Activated B cell treated with CpG ODN at 0.5 μM for 24 hours (primary cell): ENCODE measurements around the gene GLRX3. TPM values are rescaled to one million over a fixed set of nuclear protein-coding genes. Genes with fewer than 3 reads are reported as not detected.
"Not testable (repeated sequence)": the region's sequence is repeated elsewhere in the genome, so short reads cannot be mapped to it uniquely, and the experiment has no call there.

Source experiments
- ATAC-seq: fragments of 200-7000 bp; cut with Tn5 transposase; one replicate; pipeline ENCODE4 v1.10.0; 2021; ENCODE audit warnings: low read depth, mild to moderate bottlenecking, moderate library complexity
- CTCF ChIA-PET: fragments of 350-600 bp; sonication (Branson Sonifier 250); formaldehyde crosslinking; loops from one replicate; lab custom pipeline; 2021; ENCODE audit warnings: antibody characterized with exemption; lab: Charles Lee
- POLR2A ChIA-PET: fragments of 350-600 bp; sonication (Branson Sonifier 250); formaldehyde crosslinking; loops from one replicate; lab custom pipeline; 2021; ENCODE audit warnings: antibody characterized with exemption; lab: Charles Lee
- DNase-seq: peaks from one replicate; pipeline ENCODE4 v3.0.0; 2022
- H3K27ac Mint-ChIP-seq: one replicate; pipeline ENCODE4 v1.8.0; 2020; ENCODE audit warnings: mixed read lengths
- H3K27me3 Mint-ChIP-seq: one replicate; pipeline ENCODE4 v1.8.0; 2021; ENCODE audit warnings: mixed read lengths
- H3K36me3 Mint-ChIP-seq: one replicate; pipeline ENCODE4 v1.8.0; 2021; ENCODE audit warnings: low read depth, mixed read lengths
- H3K4me1 Mint-ChIP-seq: one replicate; pipeline ENCODE4 v1.8.0; 2021; ENCODE audit warnings: mixed read lengths
- H3K4me3 Mint-ChIP-seq: one replicate; pipeline ENCODE4 v1.8.0; 2020; ENCODE audit warnings: mild to moderate bottlenecking, mixed read lengths
- H3K9me3 Mint-ChIP-seq: one replicate; pipeline ENCODE4 v1.8.0; 2020; ENCODE audit warnings: mixed read lengths
- CTCF ChIP-seq: fragments of 200-600 bp; IDR thresholded peaks from one replicate; pipeline ENCODE4 v1.8.0; 2022; ENCODE audit warnings: antibody characterized with exemption, mild to moderate bottlenecking
- intact Hi-C: fragments of 100-400 bp; cut with micrococcal nuclease; formaldehyde crosslinking; loops from one replicate; pipeline ENCODE4 v1.15.1; 2024
- total RNA-seq: library from RNA; stranded (reverse); gene quantifications from 2 replicates; pipeline ENCODE4 v1.2.3, GENCODE V29; 2022

GLRX3 gene
- total RNA-seq, result 80.6 and 85.0 TPM in 2 replicates

- Mint-ChIP-seq H3K27me3 (peaks cover 6% of the 10 kb centered on the region), H3K4me1 (peaks cover 44% of the 10 kb centered on the region)
These were observed at the start of gene GLRX3 for GRCh38 chr10:130136226-130137089. TSS of gene GLRX3 (plus strand) at chr10:130136391. CDS start at chr10:130136421, 30 bp downstream.

GRCh38 chr10:130090565-130090964 lies 45.6 kb upstream of the GLRX3 start:
- peaks cover 10% of the 10 kb centered on the region for H3K9me3 Mint-ChIP-seq
- DNase-seq, H3K4me1 Mint-ChIP-seq, H3K4me3 Mint-ChIP-seq, ATAC-seq, POLR2A ChIA-PET, H3K27ac Mint-ChIP-seq, CTCF ChIA-PET, intact Hi-C loops, H3K27me3 Mint-ChIP-seq: not testable (repeated sequence)
- H3K36me3 Mint-ChIP-seq, result peaks cover 57% of the 10 kb centered on the region

More at GRCh38 chr10:130136226-130137089, at the start of gene GLRX3:
- H3K27ac Mint-ChIP-seq, result peak within 1 kb of the TSS; percentile 88
- ChIA-PET CTCF (interaction anchor here (1.3 to 4.7 kb wide), 2 partner anchors 8 to 26 kb away, joined by 3 to 31 read pairs; partner anchors contain the start of gene C10orf143), POLR2A (interaction anchor here (0.6 to 5.1 kb wide), 6 partner anchors 9 to 669 kb away, joined by 3 to 185 read pairs (median 4); partner anchors contain the start of genes C10orf143 and MGMT)
- H3K4me3 Mint-ChIP-seq, result peak within 1 kb of the TSS; percentile 93
- no peak for TF ChIP-seq CTCF
- DNase-seq (peak; percentile 91), ATAC-seq (peak; percentile 88)
- peaks cover 14% of the 10 kb centered on the region for H3K36me3 Mint-ChIP-seq
- intact Hi-C loops, result loop anchor here (1.0 kb wide), 1 partner anchor 26 kb away; the partner anchor contains the start of gene C10orf143
- no peaks in the 10 kb centered on the region for H3K9me3 Mint-ChIP-seq

GRCh38 chr10:130099344-130099743 lies 36.8 kb upstream of the GLRX3 start:
- no peaks in the 10 kb centered on the region for H3K27me3 Mint-ChIP-seq
- H3K4me3 Mint-ChIP-seq, result no peak overlapping the region
- ChIA-PET POLR2A (interaction anchor here (0.6 kb wide), 1 partner anchor 11 kb away, joined by 3 read pairs; the partner anchor contains the start of gene C10orf143), CTCF (interaction anchor here (0.8 kb wide), 1 partner anchor 828 kb away, joined by 3 read pairs; no protein-coding TSS in a partner anchor)
- no peak for ATAC-seq
- TF ChIP-seq CTCF, result no peak
- intact Hi-C loops, result no loop called here
- H3K9me3 Mint-ChIP-seq, result no peaks in the 10 kb centered on the region
- peaks cover 28% of the 10 kb centered on the region for H3K36me3 Mint-ChIP-seq
- H3K4me1 Mint-ChIP-seq, result no peaks in the 10 kb centered on the region
- DNase-seq, result no peak
- no peak overlapping the region for H3K27ac Mint-ChIP-seq

GRCh38 chr10:130105724-130106123 lies 30.5 kb upstream of the GLRX3 start:
- CTCF ChIA-PET, result no interaction called here
- H3K27ac Mint-ChIP-seq, result no peak overlapping the region

GRCh38 chr10:130108146-130108545 lies 28.0 kb upstream of the GLRX3 start:
- intact Hi-C loops, result loop anchor here (5.0 kb wide), 2 partner anchors 221 to 1846 kb away; no protein-coding TSS in a partner anchor
- ChIA-PET CTCF (interaction anchor here (1.1 kb wide), 1 partner anchor 20 kb away, joined by 3 read pairs; no protein-coding TSS in a partner anchor), POLR2A (interaction anchor here (1.0 kb wide), 1 partner anchor 193 kb away, joined by 3 read pairs; no protein-coding TSS in a partner anchor)
- Mint-ChIP-seq H3K36me3 (peaks cover 27% of the 10 kb centered on the region), H3K4me1 (peaks cover 43% of the 10 kb centered on the region), H3K27ac (peak overlapping the region; percentile 30)
- not testable (repeated sequence) for H3K4me3 Mint-ChIP-seq, H3K9me3 Mint-ChIP-seq, ATAC-seq, H3K27me3 Mint-ChIP-seq, DNase-seq

More at GRCh38 chr10:130105724-130106123, 30.5 kb upstream of the GLRX3 start:
- no peak for DNase-seq
- Mint-ChIP-seq H3K36me3 (peaks cover 27% of the 10 kb centered on the region), H3K4me3 (no peak overlapping the region), H3K4me1 (peaks cover 30% of the 10 kb centered on the region), H3K9me3 (no peaks in the 10 kb centered on the region), H3K27me3 (no peaks in the 10 kb centered on the region)
- intact Hi-C loops, result loop anchor here (5.0 kb wide), 2 partner anchors 218 to 1843 kb away; no protein-coding TSS in a partner anchor
- no peak for ATAC-seq
- no peak for TF ChIP-seq CTCF
- POLR2A ChIA-PET, result no interaction called here
